NCI-H2107 (cell line): ENCODE measurements around the gene PTBP2.
A peak's percentile ranks its signal among the peaks of the same experiment; 100 is the strongest.

Experiments used
- DNase-seq: peaks from one replicate; lab custom pipeline; 2025; lab: John Stamatoyannopoulos, UW

The PTBP2 gene

GRCh38 chr1:96721416-96722160 lies at the start of gene PTBP2:
PTBP2 (plus strand) TSS chr1:96721784; CDS start chr1:96721865, 81 bp downstream.
- DNase-seq = peak; percentile 84

- DNase-seq = no peak
Measured at GRCh38 chr1:96674915-96675314, 46.7 kb upstream of the PTBP2 start.

- no peak for DNase-seq
Measured at GRCh38 chr1:96682056-96682455, 39.5 kb upstream of the PTBP2 start.

GRCh38 chr1:96683931-96684330 lies 37.7 kb upstream of the PTBP2 start:
- no peak for DNase-seq

- DNase-seq = no peak
Measured at GRCh38 chr1:96684744-96685143, 36.8 kb upstream of the PTBP2 start.

- no peak for DNase-seq
Measured at GRCh38 chr1:96688767-96689166, 32.8 kb upstream of the PTBP2 start.

GRCh38 chr1:96695954-96696353 lies 25.6 kb upstream of the PTBP2 start:
- DNase-seq = no peak

GRCh38 chr1:96698342-96698983 lies 23.1 kb upstream of the PTBP2 start:
- no peak for DNase-seq

- no peak for DNase-seq
Measured at GRCh38 chr1:96703186-96703585, 18.4 kb upstream of the PTBP2 start.

GRCh38 chr1:96707023-96707422 lies 14.6 kb upstream of the PTBP2 start:
- no peak for DNase-seq

GRCh38 chr1:96708482-96708881 lies 13.1 kb upstream of the PTBP2 start:
- DNase-seq = no peak

GRCh38 chr1:96710708-96711477 lies 10.7 kb upstream of the PTBP2 start:
- no peak for DNase-seq

- no peak for DNase-seq
Measured at GRCh38 chr1:96713649-96714048, 7.9 kb upstream of the PTBP2 start.

- no peak for DNase-seq
Measured at GRCh38 chr1:96714881-96715280, 6.7 kb upstream of the PTBP2 start.

- no peak for DNase-seq
Measured at GRCh38 chr1:96715482-96715881, 6.1 kb upstream of the PTBP2 start.

- no peak for DNase-seq
Measured at GRCh38 chr1:96721053-96721415, 550 bp upstream of the PTBP2 start.

- DNase-seq = no peak
Measured at GRCh38 chr1:96722161-96722922, 758 bp downstream of the PTBP2 start.

GRCh38 chr1:96722958-96723357 lies 1.4 kb downstream of the PTBP2 start:
- DNase-seq = no peak

- no peak for DNase-seq
Measured at GRCh38 chr1:96723377-96723776, 1.8 kb downstream of the PTBP2 start.

GRCh38 chr1:96723936-96724335 lies 2.4 kb downstream of the PTBP2 start:
- no peak for DNase-seq

- no peak for DNase-seq
Measured at GRCh38 chr1:96727860-96728259, 6.3 kb downstream of the PTBP2 start.

GRCh38 chr1:96730574-96731298 lies 9.2 kb downstream of the PTBP2 start:
- no peak for DNase-seq
